Left lung (tissue), 10 donors: Measurements from ENCODE around the gene ESPNL. TPM values are rescaled to one million over a fixed set of nuclear protein-coding genes. Genes with fewer than 3 reads are reported as not detected.

Experiments
- ATAC-seq: fragments of 200-7000 bp; cut with Tn5 transposase; one replicate; pipeline ENCODE4 v1.9.1; 2020; ENCODE audit warnings: moderate library complexity
- DNase-seq, 4 donors: peaks; one replicate each; pipeline ENCODE4 v3.0.0-alpha.2; 2013 to 2020
- H3K27ac ChIP-seq, 2 donors: fragments of 200-600 bp; sonication (generic) in 1 of 2; one replicate each; pipeline versions ENCODE4 v1.5.0 to v1.8.0; 2020 to 2021
- H3K27me3 ChIP-seq, 2 donors: fragments of 200-600 bp; sonication (generic) in 1 of 2; one replicate each; pipeline versions ENCODE4 v1.5.0 to v1.8.0; 2020 to 2021
- H3K36me3 ChIP-seq, 2 donors: fragments of 200-600 bp; sonication (generic) in 1 of 2; one replicate each; pipeline versions ENCODE4 v1.5.0 to v1.8.0; 2020 to 2021
- H3K4me1 ChIP-seq, 2 donors: fragments of 200-600 bp; one replicate each; pipeline ENCODE4 v1.8.0; 2021
- H3K4me3 ChIP-seq, 2 donors: fragments of 200-600 bp; sonication (generic) in 1 of 2; one replicate each; pipeline versions ENCODE4 v1.5.0 to v1.8.0; 2020 to 2021; ENCODE audit warnings: mild to moderate bottlenecking in 1 of 2
- H3K9me3 ChIP-seq, 2 donors: fragments of 200-600 bp; sonication (generic) in 1 of 2; one replicate each; pipeline versions ENCODE4 v1.5.0 to v1.8.0; 2020 to 2021
- intact Hi-C, 2 donors: fragments of 100-400 bp; cut with DNase I; formaldehyde crosslinking; loops; one replicate each; pipeline versions ENCODE4 v1.11.2 to v1.14.2; 2022
- polyA plus RNA-seq, 6 donors: library from polyadenylated mRNA; unstranded; fragments of 120-200 nt; gene quantifications; one replicate each; pipeline ENCODE4 v1.2.1, GENCODE V29; 2013; ENCODE audit not compliant: insufficient read length in 6 of 6
- total RNA-seq, 2 donors: library from RNA; stranded (reverse); fragmentation: NEBNext Ultra II Directional; extraction: Animal tissue kit (Norgen Biotek cat#: 25700); gene quantifications; one replicate each; pipeline ENCODE4 v1.2.1, GENCODE V29; 2021
- TF ChIP-seq, protein P1 (sequence below), 2 donors: fragments of 200-600 bp; sonication (generic) in 1 of 2; IDR thresholded peaks; one replicate each; pipeline versions ENCODE4 v1.5.0 to v1.8.0; 2021; ENCODE audit warnings: antibody characterized with exemption in 2 of 2
- donor health status: DM: no; HTN: yes; CAD: no.
- donor health status: DM: no; HTN: no; CAD: no.

ESPNL gene
- total and polyA plus RNA-seq, 8 donors, result 0.55 to 6.7 (median 2.0) TPM

DNA sequence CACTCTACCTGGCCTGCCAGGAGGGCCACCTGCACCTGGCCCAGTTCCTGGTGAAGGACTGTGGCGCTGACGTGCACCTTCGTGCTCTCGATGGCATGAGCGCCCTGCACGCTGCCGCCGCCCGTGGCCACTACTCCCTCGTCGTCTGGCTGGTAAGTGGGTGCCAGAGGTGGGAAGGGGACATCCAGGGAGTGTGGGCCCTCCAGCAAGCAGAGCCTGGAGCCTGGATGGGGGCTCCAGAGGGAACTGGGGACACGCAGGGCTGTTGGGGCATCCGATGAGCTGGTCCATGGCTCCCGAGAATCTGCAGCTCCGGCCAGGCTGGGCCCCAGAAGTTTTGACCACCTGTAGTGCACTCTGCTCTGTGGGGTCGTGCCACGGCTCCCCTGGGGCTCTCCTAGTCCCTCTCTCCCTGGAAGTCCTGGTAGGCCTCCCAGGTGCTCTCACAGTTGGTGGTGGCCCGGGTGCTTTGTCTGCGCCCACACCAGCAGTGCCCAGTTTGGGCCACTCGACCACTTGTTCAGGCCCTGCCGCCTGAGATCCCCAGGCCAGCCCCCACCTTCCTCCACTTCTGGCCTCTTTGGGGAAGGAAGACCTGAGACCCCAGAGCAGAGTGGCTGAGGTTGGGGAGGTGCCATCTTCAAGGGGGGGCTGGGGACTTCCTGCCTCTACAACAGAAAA is 4.7 kb downstream of the ESPNL start:
- Histone ChIP-seq H3K4me3 (no peak overlapping the region), H3K36me3 (no peaks in the 10 kb centered on the region), H3K27ac (no peak overlapping the region), H3K27me3 (peaks cover 0 to 34% of the 10 kb centered on the region in 2 donors), H3K9me3 (no peaks in the 10 kb centered on the region), H3K4me1 (no peaks in the 10 kb centered on the region)
- TF ChIP-seq, protein P1, sequence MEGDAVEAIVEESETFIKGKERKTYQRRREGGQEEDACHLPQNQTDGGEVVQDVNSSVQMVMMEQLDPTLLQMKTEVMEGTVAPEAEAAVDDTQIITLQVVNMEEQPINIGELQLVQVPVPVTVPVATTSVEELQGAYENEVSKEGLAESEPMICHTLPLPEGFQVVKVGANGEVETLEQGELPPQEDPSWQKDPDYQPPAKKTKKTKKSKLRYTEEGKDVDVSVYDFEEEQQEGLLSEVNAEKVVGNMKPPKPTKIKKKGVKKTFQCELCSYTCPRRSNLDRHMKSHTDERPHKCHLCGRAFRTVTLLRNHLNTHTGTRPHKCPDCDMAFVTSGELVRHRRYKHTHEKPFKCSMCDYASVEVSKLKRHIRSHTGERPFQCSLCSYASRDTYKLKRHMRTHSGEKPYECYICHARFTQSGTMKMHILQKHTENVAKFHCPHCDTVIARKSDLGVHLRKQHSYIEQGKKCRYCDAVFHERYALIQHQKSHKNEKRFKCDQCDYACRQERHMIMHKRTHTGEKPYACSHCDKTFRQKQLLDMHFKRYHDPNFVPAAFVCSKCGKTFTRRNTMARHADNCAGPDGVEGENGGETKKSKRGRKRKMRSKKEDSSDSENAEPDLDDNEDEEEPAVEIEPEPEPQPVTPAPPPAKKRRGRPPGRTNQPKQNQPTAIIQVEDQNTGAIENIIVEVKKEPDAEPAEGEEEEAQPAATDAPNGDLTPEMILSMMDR (IDR thresholded peaks at IDR 0.05), result no peak
- DNase-seq (peak in 2 of 4 donors; percentile 22 to 64), ATAC-seq (no peak)
- intact Hi-C loops, result no loop called here

- ATAC-seq, result no peak
- Histone ChIP-seq H3K9me3 (no peaks in the 10 kb centered on the region), H3K4me1 (no peaks in the 10 kb centered on the region), H3K27ac (no peak overlapping the region), H3K4me3 (no peak overlapping the region), H3K36me3 (no peaks in the 10 kb centered on the region), H3K27me3 (peaks cover 0 to 34% of the 10 kb centered on the region in 2 donors)
- intact Hi-C loops, result no loop called here
- TF ChIP-seq, protein P1 (IDR thresholded peaks at IDR 0.05), result no peak
- DNase-seq, result peak in 2 of 4 donors; percentile 27 to 72
These were observed 5.6 kb downstream of the ESPNL start for GRCh38 chr2:238105506-238106338.

- no peaks in the 10 kb centered on the region for H3K9me3 ChIP-seq
- no peaks in the 10 kb centered on the region for H3K36me3 ChIP-seq
- H3K4me3 ChIP-seq, result no peak overlapping the region
- TF ChIP-seq, protein P1 (IDR thresholded peaks at IDR 0.05), result no peak
- H3K4me1 ChIP-seq, result no peaks in the 10 kb centered on the region
- H3K27me3 ChIP-seq, result peaks cover 0 to 34% of the 10 kb centered on the region in 2 donors
- no peak for ATAC-seq
- intact Hi-C loops, result no loop called here
- H3K27ac ChIP-seq, result no peak overlapping the region
- peak in 2 of 4 donors; percentile 24 to 71 for DNase-seq
These were observed 6.2 kb downstream of the ESPNL start for GRCh38 chr2:238106339-238106697.

DNA sequence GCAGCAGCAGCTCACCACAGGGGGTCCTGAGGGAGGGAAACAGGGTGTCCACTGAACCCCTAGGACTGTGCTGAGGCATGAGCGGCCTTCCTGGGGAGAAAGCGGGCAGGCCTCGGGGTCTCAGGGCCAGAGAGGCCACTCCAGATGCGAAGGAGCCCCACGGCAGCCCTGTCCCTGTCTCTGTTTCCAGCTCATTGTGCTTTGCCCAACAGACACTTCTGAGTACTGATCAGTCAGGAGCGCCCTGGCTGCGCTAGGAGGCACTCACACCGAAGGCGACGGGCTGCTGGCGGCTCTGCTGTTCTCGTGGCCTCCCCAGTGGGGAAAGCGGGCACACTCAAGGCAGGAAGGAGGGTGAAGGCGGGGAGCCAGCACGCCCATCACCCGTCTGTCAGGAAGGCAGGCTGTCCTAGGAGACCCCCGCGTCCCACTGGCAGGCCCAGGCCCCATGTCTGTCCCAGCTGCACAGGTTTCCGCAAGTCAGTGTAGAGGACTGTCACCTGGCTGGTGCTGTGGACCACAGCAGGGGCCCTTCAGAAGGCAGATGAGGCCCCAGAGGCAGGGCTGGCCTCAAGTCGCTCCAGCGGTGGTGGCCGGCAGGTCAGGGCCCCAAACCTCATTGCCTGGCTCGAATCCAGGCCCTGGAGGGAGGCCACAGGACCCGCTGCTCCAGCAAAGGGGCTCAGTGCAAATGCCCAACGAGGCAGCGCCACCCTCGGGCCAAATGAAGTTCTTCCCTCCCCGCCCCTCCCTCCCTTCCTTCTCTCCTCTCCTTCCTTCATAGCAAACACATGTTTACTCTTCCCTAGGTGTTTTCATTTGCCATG is 6.8 kb downstream of the ESPNL start:
- no peak overlapping the region for H3K27ac ChIP-seq
- ATAC-seq (no peak), DNase-seq (peak in 2 of 4 donors; percentile 31 to 77)
- no peak overlapping the region for H3K4me3 ChIP-seq
- H3K9me3 ChIP-seq, result no peaks in the 10 kb centered on the region
- TF ChIP-seq, protein P1 (IDR thresholded peaks at IDR 0.05), result no peak
- no peaks in the 10 kb centered on the region for H3K4me1 ChIP-seq
- intact Hi-C loops, result no loop called here
- peaks cover 0 to 34% of the 10 kb centered on the region in 2 donors for H3K27me3 ChIP-seq
- H3K36me3 ChIP-seq, result no peaks in the 10 kb centered on the region
